ENCODE results near the gene TAF11L2.
"Not testable (repeated sequence)": the region's sequence is repeated elsewhere in the genome, so short reads cannot be mapped to it uniquely, and the experiment has no call there.

The TAF11L2 gene

GRCh38 chr5:17497931-17498330, at the start of gene TAF11L2:
TSS of gene TAF11L2 (plus strand) at chr5:17498231.
- DNase-seq (ENCODE audit: low read depth in 4 of 4, low spot score in 1 of 4): not testable (repeated sequence)

DNA sequence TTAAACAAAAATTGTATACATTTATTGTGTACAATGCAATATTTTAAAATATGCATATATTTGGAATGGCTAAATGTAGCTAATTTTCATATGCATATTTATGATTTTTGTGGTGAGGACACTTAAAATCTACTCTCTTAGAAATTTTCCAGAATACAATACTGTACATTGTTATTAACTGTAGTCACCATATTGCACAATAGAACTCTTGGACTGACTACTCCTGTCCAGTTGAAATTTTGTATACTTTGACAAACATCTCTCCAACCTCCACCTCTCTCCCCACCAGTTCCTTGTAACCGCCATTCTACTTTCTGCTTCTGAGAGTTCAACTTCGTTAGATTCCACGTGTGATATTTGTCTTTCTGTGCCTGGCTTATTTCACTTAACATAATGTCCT, 49.2 kb upstream of the TAF11L2 start:
- DNase-seq (ENCODE audit: low read depth in 4 of 4, low spot score in 1 of 4): no peak

DNA sequence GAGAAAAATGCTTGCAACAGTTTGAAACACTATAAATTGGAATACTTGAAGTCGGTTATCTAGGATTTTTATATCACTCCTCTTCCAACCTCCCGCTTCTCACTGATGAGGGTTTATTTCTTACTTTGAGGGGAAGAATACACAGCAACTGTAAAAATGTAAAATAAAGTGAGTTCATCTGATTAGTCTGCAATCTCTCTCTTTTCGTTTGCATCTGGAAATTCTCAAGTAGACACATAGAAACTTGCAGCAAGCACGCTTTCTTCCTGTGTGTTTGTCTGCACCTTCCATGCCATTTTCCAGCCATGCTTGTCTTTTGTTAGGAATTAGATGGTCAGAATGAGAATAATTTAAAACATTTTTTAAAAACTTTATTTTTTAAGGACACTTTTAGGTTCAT, 45.1 kb upstream of the TAF11L2 start:
- DNase-seq (ENCODE audit: low read depth in 4 of 4, low spot score in 1 of 4): no peak

- DNase-seq (ENCODE audit: low read depth in 4 of 4, low spot score in 1 of 4): no peak
These were observed 42.1 kb upstream of the TAF11L2 start for GRCh38 chr5:17455942-17456341.

DNA sequence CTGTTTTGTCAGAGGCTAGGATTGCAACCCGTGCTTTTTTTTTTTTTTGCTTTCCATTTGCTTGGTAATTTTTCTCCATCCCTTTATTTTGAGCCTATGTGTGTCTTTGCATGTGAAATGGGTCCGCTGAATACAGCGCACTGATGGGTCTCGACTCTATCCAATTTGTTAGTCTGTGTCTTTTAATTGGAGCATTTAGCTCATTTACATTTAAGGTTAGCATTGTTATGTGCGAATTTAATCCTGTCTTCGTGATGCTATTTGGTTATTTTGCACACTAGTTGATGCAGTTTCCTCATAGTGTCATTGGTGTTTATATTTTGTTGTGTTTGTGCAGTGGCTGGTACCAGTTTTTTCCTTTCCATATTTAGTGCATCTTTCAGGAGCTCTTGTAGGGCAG, 36.2 kb upstream of the TAF11L2 start:
- no peak for DNase-seq (ENCODE audit: low read depth in 4 of 4, low spot score in 1 of 4)

GRCh38 chr5:17463653-17464052, 34.4 kb upstream of the TAF11L2 start:
- DNase-seq (ENCODE audit: low read depth in 4 of 4, low spot score in 1 of 4): no peak

DNA sequence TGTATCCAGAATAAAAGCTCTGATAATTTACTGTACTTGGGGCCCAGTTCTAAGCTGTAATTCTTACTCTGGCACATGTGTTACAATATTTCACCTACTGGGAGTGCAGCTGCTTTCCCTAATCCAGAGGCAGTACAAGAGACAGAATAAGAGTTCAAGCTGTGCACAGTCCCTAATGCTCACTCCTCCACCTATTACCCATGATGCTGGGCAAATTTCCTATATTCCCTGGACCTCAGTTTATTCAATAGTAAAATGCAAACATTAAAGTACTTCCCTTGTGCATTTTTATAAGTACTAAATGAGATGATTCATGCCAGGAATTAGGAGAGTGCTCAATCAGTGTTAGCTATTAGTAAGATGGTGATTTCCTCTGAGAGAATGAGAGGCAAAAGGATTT, 28.0 kb upstream of the TAF11L2 start:
- DNase-seq (ENCODE audit: low read depth in 4 of 4, low spot score in 1 of 4): no peak

GRCh38 chr5:17475064-17475463, 23.0 kb upstream of the TAF11L2 start:
- DNase-seq (ENCODE audit: low read depth in 4 of 4, low spot score in 1 of 4): not testable (repeated sequence)

- no peak for DNase-seq (ENCODE audit: low read depth in 4 of 4, low spot score in 1 of 4)
These were observed 21.0 kb upstream of the TAF11L2 start for GRCh38 chr5:17477043-17477442.

DNA sequence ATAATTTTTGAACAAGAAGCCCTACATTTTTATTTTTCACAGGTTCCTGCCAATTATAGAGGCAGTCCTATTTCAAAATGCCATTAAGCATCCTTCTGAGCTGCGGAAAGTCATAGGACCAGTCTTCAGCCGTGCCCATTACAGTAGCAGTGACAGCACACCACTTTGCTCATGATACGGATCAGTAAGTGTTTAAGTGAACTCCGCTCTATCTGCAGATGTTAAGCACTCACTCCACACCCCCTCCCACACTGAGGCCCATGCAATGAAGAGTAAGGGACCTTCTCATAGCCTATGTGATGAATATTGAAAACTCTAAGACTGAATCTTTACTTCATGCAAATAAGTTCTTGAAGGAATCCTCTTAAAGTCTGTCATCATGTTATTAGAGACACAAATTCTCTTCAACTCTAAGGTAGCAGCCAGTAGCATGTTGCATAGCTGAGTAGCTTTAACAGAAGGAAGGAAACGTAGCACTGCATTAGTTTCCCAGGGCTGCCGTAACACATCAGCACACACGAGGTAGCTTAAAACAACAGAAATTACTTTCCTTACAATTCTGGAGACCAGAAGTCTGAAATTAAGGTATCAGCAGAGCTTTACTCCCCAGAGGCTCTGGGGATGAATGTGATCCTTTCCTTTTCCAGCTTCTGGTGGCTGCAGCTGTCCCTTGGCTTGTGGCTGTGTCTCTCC, 20.3 kb upstream of the TAF11L2 start:
- DNase-seq (ENCODE audit: low read depth in 4 of 4, low spot score in 1 of 4): no peak

DNA sequence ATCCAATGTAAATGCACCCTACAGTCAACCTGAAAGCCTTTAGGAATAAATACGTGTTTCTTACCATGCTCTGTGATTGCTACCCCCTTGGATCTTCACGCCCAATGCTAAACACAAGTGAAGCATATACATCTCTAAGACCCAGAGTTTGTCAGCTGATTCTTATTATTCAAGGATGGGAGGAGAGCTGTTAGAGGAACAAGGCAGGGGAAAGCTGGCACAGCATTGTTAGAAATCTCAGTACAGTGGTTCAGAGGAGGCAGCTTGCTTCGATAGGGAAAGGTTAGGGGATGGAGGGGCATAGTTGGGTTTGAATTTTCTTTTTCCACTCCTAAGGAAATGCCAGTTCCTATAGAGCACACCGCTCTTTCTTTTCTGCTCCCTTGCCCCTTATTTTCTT, 16.7 kb upstream of the TAF11L2 start:
- DNase-seq (ENCODE audit: low read depth in 4 of 4, low spot score in 1 of 4): no peak

DNA sequence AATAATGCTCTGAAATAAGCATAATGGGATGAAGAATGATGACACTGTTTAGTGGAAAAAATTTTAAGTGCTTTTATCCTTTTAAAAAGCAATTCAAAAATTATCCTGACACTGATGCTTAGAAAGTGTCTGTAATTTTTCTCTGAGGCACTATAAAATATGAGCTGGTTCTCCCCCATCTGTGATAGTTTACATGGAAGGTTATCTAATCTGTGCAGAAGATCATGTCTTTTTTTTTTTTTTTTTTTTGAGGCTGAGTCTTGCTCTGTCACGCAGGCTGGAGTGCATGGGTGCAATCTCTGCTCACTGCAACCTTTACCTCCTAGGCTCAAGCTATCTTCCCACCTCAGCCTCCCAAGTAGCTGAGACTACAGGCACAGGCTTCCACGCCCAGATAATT, 15.2 kb upstream of the TAF11L2 start:
- no peak for DNase-seq (ENCODE audit: low read depth in 4 of 4, low spot score in 1 of 4)

- DNase-seq (ENCODE audit: low read depth in 4 of 4, low spot score in 1 of 4): not testable (repeated sequence)
These were observed 11.4 kb upstream of the TAF11L2 start for GRCh38 chr5:17486464-17487173.

- no peak for DNase-seq (ENCODE audit: low read depth in 4 of 4, low spot score in 1 of 4)
These were observed 10.9 kb upstream of the TAF11L2 start for GRCh38 chr5:17487174-17487512.

GRCh38 chr5:17491257-17491656, 6.8 kb upstream of the TAF11L2 start:
- not testable (repeated sequence) for DNase-seq (ENCODE audit: low read depth in 4 of 4, low spot score in 1 of 4)

GRCh38 chr5:17492770-17493169, 5.3 kb upstream of the TAF11L2 start:
- no peak for DNase-seq (ENCODE audit: low read depth in 4 of 4, low spot score in 1 of 4)

DNA sequence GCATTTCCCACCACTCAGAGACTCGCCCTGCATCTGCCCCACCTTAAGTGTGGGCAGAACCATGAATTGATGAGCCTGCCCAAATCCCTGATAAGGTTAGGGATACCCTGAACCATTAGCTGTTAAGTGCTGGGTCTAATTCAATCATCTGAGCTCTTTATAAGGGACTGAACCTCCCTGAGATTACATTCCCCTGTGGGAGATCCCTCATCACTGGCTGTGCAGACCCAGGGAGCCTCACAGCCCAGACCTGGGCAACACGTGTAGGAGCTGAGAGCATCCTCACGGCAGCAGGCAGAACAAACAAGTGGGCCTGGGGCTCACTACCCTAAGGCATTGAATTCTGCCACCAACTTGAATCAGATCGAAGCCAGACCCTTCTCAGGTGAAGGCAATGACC, 585 bp upstream of the TAF11L2 start:
- no peak for DNase-seq (ENCODE audit: low read depth in 4 of 4, low spot score in 1 of 4)

DNA sequence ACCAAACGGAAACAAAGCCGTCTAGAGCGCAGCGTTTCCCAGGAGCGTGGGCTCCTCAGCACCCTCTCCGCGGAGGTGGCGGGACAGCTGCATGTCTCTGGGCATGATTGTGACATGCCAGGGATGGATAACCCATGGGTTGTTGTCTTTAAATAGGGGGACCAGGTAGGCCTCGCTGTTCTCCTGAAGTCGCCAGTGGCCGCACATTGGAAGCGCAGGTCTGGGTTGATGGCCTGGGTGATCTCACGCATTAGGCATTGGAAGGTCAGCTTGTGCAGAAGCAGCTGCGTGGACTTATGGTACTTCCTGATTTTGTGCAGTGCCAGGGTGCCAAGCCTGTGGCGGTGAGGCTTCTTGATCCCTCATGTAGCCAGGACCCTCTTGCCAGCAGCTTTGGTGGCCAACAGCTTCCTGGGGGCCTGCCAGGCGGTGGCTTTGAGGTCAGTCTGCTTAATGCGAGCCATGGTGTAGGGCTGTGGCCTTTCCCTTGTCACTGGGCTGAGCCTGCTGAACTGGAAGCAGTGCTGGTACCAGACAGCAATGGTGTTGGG, 13.8 kb downstream of the TAF11L2 start:
- DNase-seq (ENCODE audit: low read depth in 4 of 4, low spot score in 1 of 4): no peak

- DNase-seq (ENCODE audit: low read depth in 4 of 4, low spot score in 1 of 4): not testable (repeated sequence)
These were observed 19.5 kb downstream of the TAF11L2 start for GRCh38 chr5:17517526-17517925.

DNA sequence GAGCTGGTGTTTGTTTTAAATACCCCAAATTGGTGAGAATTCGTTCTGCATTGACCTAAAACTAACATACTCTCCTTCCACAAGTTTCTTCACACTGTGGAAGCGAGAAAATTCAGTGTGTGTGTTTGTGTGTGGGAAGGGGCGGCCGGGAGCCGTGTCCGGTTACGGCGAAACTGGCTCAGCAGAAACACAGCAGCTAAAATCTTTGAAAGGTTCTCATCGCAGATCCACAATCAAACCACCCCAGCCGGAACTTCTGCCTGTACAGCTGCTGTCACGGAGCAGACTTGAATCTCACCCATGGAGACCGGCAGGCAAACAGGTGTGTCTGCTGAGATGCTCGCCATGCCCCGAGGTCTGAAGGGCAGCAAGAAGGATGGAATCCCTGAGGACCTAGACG, 20.0 kb downstream of the TAF11L2 start, which contains the start of gene TAF11L3:
Gene TAF11L3, plus strand, starts transcription at position 301 of the 400 bp plus-strand sequence.
- not testable (repeated sequence) for DNase-seq (ENCODE audit: low read depth in 4 of 4, low spot score in 1 of 4)

GRCh38 chr5:17519508-17519907, 21.5 kb downstream of the TAF11L2 start:
- DNase-seq (ENCODE audit: low read depth in 4 of 4, low spot score in 1 of 4): not testable (repeated sequence)

DNA sequence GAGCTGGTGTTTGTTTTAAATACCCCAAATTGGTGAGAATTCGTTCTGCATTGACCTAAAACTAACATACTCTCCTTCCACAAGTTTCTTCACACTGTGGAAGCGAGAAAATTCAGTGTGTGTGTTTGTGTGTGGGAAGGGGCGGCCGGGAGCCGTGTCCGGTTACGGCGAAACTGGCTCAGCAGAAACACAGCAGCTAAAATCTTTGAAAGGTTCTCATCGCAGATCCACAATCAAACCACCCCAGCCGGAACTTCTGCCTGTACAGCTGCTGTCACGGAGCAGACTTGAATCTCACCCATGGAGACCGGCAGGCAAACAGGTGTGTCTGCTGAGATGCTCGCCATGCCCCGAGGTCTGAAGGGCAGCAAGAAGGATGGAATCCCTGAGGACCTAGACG, 23.5 kb downstream of the TAF11L2 start, which contains the start of gene TAF11L4:
Gene TAF11L4, plus strand, starts transcription at position 301 of the 400 bp plus-strand sequence.
- DNase-seq (ENCODE audit: low read depth in 4 of 4, low spot score in 1 of 4): not testable (repeated sequence)

All from stimulated activated CD4-positive, alpha-beta T cell treated with anti-CD3 and anti-CD28 coated beads, Interleukin-1b, Interleukin-23, amount 100 ng/mL, for 24 hours (primary cell).